ENCODE data around the gene PDE2A.

The PDE2A gene

DNA sequence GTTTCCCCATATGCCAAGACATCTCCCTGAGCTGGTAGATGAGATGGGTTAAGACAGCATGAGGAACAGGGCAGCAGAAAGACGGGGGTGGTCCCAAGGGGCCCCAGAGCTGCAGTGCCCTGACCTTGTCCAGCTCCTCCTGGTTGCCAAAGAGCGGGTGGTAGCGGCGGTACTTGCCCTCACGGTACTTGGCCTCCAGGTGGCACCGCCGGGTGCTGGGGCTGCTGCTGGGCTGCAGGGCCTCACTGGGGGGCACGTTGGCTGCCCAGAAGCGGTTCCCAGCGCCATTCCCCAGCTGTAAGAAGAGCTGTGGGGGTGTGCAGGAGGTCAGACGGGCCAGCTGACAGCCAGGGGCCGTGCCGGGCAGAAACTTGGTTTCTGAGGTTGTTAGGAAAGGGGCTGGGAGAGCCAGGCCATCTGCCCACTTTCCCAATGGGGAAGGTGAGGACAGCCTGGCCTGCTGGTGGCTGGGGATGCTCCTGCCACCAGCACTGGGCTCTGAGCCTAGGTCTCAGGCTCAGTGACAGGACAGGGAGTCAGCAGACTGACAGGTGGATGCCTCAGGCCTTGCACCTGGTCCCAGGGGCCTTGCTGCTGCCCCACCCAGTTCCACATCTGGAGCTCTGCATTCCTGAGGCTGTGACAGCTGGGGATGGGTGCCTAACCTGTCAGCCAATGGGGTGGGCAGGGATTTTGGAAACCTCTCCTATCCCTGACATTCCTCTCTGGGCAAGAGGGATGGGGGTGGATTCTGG, 30.0 kb upstream of the PDE2A start:
- DNase-seq, result no peak

- no peak for DNase-seq
Observed at GRCh38 chr11:72703267-72704008, 29.2 kb upstream of the PDE2A start.

GRCh38 chr11:72702577-72703241, 28.5 kb upstream of the PDE2A start:
- no peak for DNase-seq

- DNase-seq, result no peak
Observed at GRCh38 chr11:72702096-72702495, 27.9 kb upstream of the PDE2A start.

DNA sequence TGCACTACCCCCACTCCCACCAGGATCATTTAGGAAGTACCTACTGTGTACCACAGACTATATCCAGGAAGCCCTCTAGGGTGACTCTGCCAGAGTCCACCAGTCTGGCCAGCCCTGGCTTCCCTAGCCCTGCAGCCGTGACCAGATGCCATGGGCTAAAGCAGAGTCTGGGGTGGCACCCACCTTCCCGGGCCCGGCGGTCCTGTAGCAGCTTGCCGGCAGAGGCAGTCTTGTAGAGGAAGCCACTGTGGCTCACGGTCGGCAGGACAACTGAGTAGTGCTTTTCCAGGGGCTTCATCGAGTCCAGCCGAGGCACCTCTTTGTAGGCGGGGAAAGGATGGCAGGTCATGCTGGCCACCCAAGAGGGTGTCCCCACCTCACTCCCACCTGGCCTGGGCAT, 27.2 kb upstream of the PDE2A start:
- no peak for DNase-seq

- no peak for DNase-seq
Observed at GRCh38 chr11:72700146-72700545, 25.9 kb upstream of the PDE2A start.

DNA sequence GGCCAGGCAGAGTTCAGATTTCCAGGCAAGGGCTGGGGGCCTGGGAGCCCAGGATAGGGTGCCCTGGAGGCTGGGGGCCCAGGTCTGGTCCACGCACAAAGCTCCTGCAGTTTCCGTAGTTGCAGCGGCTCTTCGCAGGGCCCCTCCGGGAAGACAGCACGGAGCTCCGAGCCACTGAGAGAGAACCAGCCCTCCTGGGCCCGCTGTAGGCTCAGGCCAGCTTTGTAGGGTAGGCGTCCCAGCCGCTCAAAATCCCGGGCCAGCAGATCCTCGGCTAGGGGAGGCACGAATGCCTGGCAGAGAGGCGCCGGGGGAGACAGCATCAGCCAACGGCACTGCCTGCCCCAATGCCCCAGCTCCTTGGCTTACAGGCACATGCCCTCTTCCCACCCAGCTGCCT, 23.6 kb upstream of the PDE2A start:
- DNase-seq, result no peak

- no peak for DNase-seq
Observed at GRCh38 chr11:72696866-72697700, 22.9 kb upstream of the PDE2A start.

- DNase-seq, result no peak
Observed at GRCh38 chr11:72695354-72695753, 21.1 kb upstream of the PDE2A start.

DNA sequence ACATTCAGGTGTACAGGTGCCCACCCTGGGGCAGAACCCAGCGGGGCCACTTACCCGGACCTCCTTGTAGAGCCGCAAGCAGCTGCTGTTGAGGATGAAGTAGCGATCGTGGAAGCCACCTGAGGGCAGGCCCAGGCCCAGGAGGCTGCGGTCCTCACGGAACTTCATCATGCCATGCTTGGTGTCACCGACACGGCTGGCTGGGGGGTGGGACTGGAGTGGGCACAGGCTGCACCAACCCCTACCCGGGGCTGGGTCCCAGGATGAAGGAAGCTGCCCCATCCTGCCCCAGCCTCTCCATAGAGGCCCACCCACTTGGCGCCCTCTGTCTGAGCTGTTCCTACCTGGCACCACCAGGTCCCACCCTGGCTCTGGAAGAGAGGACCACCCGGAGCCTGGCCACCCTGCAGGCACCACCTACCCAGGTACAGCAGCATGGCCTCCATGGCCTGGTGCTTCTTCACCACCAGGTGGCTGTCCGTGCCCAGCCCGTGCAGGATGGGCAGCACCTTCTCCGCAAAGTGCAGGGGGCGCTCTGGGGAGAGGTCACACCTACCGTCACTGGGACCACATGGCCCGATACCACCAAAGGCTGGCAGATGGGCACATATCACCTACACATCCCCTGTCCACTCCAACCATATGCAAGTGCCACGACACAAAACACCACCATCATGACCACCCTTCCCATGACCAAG, 19.2 kb upstream of the PDE2A start:
- DNase-seq, result no peak

- DNase-seq, result no peak
Observed at GRCh38 chr11:72692498-72693237, 18.4 kb upstream of the PDE2A start.

DNA sequence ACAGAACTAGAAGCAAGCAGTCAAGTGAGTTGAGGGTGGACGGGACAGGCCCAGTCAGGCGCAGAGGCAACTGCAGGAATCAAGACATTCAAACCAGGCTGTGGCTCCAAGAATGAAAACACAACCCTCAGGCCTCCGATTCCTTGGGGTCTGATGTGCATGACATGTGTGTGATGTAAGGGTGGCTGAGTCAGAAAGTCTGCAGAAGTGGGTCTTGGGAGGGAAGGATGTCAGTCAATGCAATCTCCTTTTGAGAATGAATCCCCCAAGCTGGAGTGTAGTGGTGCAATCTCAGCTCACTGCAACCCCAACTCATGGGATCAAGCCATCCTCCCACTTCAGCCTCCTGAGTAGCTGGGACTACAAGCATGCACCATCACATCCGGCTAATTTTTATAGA, 15.9 kb upstream of the PDE2A start:
- DNase-seq, result no peak

DNA sequence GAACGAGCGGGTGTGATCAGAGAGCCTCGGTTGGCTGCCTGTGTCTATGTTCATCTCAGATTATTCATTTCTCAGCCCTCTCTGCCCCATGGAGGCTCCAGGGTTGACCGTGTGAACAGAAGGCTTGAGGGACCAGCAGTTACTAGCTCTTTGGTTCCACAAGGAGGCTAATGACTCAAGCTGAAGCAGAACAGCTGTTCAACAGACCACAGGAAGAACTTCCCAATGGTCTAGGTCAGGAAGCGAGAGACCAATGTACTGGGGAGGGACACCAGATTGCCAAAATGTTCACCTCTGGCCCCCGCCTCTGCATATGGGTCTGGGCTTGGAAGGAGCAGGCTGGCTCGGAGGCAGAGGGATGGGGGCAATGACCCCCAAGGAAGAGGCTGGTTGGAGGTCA, 14.7 kb upstream of the PDE2A start:
- DNase-seq, result no peak

- DNase-seq, result no peak
Observed at GRCh38 chr11:72688486-72688885, 14.3 kb upstream of the PDE2A start.

DNA sequence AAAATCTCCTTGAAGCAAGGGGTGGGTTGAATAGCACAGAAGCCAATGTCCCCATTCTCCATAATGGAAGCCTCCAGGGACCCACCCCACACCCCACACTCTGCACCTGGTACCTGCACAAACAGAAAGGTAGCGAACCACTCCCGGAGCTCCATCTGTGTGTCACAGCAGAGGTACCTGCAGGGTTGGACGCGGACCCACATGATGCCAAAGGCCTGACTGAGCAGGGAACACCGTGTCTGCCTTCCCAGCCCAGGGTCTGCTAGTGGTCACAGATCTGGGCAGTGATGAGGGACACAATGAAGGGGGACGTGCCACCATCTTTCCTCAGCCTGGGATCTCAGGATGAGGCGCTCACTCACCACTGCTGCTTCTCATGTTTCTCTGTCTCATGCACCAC, 13.1 kb upstream of the PDE2A start:
- no peak for DNase-seq

DNA sequence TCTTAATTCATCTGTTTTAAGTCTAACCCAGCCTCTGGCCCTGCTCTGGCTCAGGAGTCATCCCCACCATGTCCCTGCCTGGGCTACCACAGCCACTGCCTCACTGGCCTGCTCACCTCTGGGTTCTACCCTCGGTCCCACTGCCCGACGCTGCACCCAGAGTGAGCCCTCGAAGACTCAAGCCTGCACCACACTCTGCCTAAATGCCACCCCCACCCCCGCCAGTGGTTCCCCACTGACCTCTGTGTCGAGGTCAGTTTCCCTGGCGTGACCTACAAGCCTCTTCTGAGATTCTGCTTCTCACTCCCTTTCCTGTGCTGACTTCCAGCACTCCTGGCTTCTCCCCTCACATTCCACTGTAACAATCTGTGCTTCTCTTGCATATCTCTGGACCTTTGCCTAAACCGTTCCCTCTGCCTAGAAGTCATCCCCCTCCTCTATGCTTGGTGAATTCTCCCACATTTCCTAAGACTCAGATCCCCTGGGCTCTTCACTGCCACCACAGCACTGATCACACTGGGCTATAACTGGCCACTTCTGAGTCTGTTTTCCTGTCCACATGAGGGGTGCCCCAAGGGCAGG, 12.5 kb upstream of the PDE2A start:
- DNase-seq, result no peak

GRCh38 chr11:72685560-72686480, 11.6 kb upstream of the PDE2A start:
- peak; percentile 24 for DNase-seq

- DNase-seq, result peak; percentile 58
Observed at GRCh38 chr11:72684236-72684912, 10.2 kb upstream of the PDE2A start.

GRCh38 chr11:72683782-72684200, 9.6 kb upstream of the PDE2A start:
- DNase-seq, result peak; percentile 49

GRCh38 chr11:72682858-72683243, 8.6 kb upstream of the PDE2A start:
- DNase-seq, result no peak

Data from hematopoietic multipotent progenitor cell treated with erythropoietin and hydrocortisone succinate and interleukin-3 and kit ligand, for 8 days (in vitro differentiated cells).